ENCODE measurements around the gene SHMT1.
"Not testable (repeated sequence)": the region's sequence is repeated elsewhere in the genome, so short reads cannot be mapped to it uniquely, and the experiment has no call there.

DNA sequence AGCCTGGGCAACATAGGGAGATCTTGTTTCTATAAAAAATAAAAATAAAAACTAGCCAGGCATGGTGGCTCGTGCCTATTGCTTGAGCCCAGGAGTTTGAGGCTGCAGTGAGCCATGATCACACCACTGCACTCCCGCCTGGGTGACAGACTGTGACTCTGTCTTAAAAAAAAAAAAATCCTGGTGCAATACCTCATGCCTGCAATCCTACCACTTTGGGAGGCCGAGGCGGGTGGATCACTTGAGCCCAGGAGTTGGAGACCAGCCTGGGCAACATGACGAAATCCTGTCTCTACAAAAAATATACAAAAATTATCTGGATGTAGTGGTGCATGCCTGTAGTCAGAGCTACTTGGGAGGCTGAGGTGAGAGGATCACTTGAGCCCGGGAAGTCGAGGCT is 20.9 kb upstream of the SHMT1 start:
- TF ChIP-seq, protein P1, sequence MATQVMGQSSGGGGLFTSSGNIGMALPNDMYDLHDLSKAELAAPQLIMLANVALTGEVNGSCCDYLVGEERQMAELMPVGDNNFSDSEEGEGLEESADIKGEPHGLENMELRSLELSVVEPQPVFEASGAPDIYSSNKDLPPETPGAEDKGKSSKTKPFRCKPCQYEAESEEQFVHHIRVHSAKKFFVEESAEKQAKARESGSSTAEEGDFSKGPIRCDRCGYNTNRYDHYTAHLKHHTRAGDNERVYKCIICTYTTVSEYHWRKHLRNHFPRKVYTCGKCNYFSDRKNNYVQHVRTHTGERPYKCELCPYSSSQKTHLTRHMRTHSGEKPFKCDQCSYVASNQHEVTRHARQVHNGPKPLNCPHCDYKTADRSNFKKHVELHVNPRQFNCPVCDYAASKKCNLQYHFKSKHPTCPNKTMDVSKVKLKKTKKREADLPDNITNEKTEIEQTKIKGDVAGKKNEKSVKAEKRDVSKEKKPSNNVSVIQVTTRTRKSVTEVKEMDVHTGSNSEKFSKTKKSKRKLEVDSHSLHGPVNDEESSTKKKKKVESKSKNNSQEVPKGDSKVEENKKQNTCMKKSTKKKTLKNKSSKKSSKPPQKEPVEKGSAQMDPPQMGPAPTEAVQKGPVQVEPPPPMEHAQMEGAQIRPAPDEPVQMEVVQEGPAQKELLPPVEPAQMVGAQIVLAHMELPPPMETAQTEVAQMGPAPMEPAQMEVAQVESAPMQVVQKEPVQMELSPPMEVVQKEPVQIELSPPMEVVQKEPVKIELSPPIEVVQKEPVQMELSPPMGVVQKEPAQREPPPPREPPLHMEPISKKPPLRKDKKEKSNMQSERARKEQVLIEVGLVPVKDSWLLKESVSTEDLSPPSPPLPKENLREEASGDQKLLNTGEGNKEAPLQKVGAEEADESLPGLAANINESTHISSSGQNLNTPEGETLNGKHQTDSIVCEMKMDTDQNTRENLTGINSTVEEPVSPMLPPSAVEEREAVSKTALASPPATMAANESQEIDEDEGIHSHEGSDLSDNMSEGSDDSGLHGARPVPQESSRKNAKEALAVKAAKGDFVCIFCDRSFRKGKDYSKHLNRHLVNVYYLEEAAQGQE (tag by site-specific recombination; IDR thresholded peaks at IDR 0.05): not testable (repeated sequence)
- TF ChIP-seq, protein P2, sequence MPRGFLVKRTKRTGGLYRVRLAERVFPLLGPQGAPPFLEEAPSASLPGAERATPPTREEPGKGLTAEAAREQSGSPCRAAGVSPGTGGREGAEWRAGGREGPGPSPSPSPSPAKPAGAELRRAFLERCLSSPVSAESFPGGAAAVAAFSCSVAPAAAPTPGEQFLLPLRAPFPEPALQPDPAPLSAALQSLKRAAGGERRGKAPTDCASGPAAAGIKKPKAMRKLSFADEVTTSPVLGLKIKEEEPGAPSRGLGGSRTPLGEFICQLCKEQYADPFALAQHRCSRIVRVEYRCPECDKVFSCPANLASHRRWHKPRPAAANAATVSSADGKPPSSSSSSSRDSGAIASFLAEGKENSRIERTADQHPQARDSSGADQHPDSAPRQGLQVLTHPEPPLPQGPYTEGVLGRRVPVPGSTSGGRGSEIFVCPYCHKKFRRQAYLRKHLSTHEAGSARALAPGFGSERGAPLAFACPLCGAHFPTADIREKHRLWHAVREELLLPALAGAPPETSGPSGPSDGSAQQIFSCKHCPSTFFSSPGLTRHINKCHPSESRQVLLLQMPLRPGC (tag by site-specific recombination; IDR thresholded peaks at IDR 0.05): not testable (repeated sequence)
- TF ChIP-seq CTCF (tag by site-specific recombination; IDR thresholded peaks at IDR 0.05); SP3 (tag by site-specific recombination; IDR thresholded peaks at IDR 0.05); ZNF121 (tag by site-specific recombination; IDR thresholded peaks at IDR 0.05); ZBTB17 (tag by site-specific recombination; IDR thresholded peaks at IDR 0.05); ZBTB8A (tag by site-specific recombination; IDR thresholded peaks at IDR 0.05); OSR2 (tag by site-specific recombination; IDR thresholded peaks at IDR 0.05); ZNF670 (tag by site-specific recombination; IDR thresholded peaks at IDR 0.05; ENCODE audit: low read depth); IKZF3 (tag by site-specific recombination; IDR thresholded peaks at IDR 0.05); ZNF133 (tag by site-specific recombination; IDR thresholded peaks at IDR 0.05); KLF10 (tag by site-specific recombination; IDR thresholded peaks at IDR 0.05); ZNF211 (tag by site-specific recombination; IDR thresholded peaks at IDR 0.05; ENCODE audit: low read depth): not testable (repeated sequence)

Measured in HEK293 (cell line).